Mononuclear cell (primary cell): ENCODE results near the gene HSPB2. TPM values are rescaled to one million over a fixed set of nuclear protein-coding genes. Genes with fewer than 3 reads are reported as not detected.

Source experiments
- total RNA-seq: library from RNA; depleted of rRNA; stranded (reverse); fragments of >200 nt; gene quantifications from one replicate; pipeline ENCODE4 v1.2.3, GENCODE V29; 2012

The HSPB2 gene
- total RNA-seq, 1 donor, result not detected

Other genes with a start within 250 kb of the HSPB2 start
- 27.1 TPM for gene PPP2R1B, start 146.3 kb upstream of the HSPB2 start, total RNA-seq
- gene ALG9, start 41.2 kb upstream of the HSPB2 start, total RNA-seq, result 23.7 TPM
- gene FDXACB1, start 33.6 kb upstream of the HSPB2 start, total RNA-seq, result 2.0 TPM
- 13.2 TPM for gene CFAP68, start 33.2 kb upstream of the HSPB2 start, total RNA-seq
- not detected for gene CRYAB, start 964 bp upstream of the HSPB2 start, total RNA-seq
- gene C11orf52, start 6.2 kb downstream of the HSPB2 start, total RNA-seq, result not detected
- gene DIXDC1, start 24.6 kb downstream of the HSPB2 start, total RNA-seq, result 1.4 TPM
- 15.1 TPM for gene DLAT, start 112.7 kb downstream of the HSPB2 start, total RNA-seq
- gene PIH1D2, start 161.3 kb downstream of the HSPB2 start, total RNA-seq, result not detected
- 20.7 TPM for gene NKAPD1, start 161.6 kb downstream of the HSPB2 start, total RNA-seq
- gene TIMM8B, start 174.0 kb downstream of the HSPB2 start, total RNA-seq, result 10.6 TPM
- 72.1 TPM for gene SDHD, start 174.1 kb downstream of the HSPB2 start, total RNA-seq